DLD1 (cell line): ENCODE measurements around the gene C16orf46.

Experiments used
- in situ Hi-C: cut with HindIII; loops from 2 replicates; pipeline ENCODE4 v1.10.0; 2017; ENCODE audit warnings: low sequenced_read_pairs

C16orf46 gene

DNA sequence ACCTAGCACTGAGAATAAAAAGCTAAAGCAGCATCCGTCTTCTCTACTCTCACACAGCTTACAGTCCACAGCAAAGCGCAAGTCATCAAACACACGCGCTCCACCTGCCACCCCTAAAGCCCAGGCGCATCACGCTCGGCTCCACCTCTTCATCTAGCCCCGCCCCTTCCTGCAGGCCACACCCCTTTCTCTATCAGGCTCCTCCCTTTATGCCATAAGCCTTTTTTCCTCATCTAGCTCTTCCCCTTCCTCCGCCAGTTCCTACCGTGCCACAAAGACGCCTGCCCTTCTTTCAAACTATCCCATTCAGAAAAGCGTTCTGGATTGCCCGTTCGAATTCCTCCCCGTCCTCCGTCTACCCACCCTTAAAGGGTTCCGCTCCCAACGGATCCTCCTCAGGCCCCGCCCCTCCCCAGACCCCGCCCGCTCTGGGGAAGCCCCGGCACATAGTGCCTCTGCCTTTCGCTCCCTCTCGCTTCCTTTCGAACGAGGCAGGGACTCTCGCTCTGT, 417 bp downstream of the C16orf46 start:
- in situ Hi-C loops: no loop called here

DNA sequence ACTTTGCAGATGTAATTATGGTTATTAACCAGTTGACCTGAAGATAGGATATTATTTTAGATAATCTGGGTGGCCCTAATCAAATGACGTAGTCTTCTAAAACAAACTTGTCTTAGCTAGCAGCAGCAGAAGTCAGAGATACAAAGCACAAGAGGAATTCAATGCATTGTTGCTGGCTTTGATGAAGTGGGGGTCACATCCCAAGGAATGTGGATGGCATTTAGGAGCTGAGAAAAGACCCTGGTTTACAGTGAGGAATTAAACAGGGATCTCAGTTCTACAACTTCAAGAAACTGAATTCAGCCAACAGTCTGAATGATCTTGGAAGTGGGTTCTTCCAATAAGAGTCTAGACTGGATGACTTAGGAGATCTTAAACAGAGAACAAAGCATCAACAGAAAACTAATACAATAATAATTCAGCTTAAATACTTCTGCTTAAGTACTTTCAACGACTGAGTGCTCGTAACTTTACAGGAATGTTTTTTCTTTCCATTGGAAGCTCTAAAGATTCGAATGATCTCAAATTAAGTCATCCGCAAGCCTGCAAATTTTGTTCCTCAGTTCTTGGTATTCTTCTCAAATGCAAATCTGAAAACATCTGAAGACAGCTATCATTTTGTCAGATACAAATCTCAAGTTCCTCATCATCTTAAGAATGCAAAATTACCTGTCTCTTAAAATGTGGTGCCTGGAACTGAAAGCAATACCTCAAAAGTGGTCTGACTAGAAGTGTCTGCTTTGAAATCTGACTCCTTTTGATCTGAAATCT, 3.3 kb downstream of the C16orf46 start:
- in situ Hi-C loops: no loop called here

DNA sequence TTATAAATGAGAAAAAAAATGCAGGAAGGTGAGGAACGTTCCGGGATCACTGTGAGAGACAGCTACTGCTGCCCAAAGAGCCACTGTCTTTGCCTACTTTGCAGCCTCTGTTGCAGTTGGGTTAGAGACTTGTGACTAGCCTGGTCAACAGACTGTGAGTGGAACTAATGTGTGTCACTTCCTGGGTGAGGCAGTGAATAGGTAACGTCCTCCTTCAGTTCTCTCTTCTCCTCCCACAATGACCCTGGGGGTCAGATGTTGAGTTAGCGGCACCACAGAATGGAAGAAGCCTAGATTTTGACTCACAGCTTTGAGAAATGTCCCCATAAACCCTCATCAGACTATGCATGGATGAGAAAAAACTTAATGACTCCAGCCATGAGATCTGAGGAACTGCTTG, 5.2 kb downstream of the C16orf46 start:
- in situ Hi-C loops: no loop called here

DNA sequence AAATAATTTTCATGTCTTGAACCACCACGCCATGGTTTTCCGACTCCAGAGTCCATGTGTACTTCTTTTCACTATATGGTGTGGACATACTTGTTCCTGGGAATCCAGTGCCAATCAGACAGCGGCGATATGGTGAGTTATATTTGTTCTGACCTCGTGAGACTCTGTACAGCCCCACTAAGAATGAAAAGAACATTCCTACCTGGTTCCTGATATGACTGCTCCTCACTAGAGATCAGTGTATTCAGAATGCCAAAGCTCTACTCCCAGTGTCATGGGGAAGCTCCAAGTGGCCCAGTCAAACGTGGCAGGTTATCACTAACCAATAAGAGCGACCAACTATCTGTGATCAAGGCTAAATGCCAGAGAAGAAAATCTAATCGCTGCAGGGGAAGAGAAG, 6.1 kb downstream of the C16orf46 start:
- in situ Hi-C loops: no loop called here

DNA sequence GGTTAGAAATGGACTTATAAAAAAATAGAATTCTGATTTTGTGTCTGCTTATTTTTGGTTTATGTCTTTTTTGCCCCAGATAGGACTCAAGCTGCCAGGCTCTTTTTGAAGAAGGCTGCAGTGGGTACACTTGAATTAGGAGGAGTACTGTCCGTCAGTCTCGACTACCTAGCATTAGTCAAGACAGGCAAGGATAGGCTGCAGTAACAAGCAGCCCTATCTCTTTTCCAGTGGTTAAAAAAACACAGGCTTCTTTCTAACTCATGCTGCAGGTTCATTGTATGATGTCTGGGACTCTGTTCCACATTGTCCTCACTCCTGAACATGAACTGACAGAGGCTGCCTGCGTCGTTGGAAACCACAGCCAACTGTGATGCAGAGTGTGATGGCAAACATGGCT, 8.0 kb downstream of the C16orf46 start:
- in situ Hi-C loops: no loop called here

DNA sequence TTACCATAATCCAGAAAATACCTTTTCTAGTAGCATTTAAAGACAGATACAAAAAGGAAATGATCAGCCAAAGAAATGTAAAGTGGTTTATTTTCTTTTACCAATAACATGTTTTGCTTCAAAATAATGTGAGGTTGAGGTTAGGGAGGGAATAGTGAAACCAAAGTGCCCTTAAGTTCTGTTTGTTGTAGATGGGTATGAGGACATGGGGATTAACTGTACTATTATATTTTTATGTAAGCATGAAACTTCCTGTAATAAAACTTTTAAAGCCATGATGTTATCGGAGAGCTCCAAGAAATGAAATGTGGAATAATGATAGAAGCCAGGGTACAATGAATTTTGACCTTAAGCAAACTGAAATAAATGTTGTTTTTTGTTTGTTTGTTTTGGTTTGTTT, 9.9 kb downstream of the C16orf46 start:
- in situ Hi-C loops: no loop called here

DNA sequence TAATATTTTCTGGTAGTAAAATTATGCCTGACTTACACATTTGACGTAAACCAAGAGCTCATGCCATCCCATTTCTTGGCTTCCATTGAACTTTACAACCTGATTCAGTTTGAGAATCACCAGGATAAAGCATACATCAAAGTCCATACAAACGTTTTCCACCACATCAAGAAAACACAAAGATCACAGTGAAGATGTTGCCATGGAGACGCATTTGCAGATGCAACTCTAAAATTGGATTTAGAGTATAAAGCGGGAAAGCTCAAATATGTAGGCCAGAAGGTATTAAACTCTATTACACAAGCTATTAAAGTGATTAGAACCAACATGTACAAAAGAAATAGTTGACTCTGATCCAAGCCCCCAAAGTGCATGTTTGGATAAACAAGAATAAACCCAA, 10.4 kb downstream of the C16orf46 start:
- in situ Hi-C loops: no loop called here

DNA sequence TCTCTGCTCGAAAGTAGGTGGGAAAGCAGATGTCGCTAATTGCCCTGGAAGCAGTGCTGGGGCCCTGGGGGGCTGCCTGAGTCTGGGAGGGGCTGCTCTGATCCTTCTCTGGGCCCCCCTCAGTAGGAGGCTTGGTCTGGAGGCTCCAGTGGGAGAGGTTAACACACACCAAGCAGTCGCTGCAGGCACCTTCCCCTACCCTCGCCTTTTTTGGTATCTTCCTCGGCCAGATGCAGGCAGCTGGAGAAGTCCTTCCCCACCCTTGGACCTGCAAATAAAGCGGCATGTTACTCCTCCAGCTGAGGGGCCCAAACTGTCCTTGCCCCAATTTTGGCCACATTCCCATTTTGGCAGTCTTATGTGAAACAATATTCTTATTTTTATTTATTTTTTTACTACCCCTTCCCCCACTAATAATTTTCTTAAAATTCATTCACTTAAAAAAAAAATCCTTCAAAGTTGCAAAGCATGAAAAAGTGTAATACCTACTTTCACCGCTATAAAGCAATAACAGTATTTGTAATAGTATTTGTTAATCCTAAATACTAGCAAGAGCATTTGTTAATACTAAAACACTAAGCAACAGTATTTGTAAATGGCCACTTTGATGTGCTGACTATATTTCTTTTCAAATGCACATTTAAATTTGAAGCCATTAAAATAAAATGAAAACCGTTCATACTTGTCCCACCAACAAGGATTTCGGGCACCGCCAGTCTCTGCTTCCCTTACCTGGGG, 15.0 kb downstream of the C16orf46 start:
- in situ Hi-C loops: no loop called here

DNA sequence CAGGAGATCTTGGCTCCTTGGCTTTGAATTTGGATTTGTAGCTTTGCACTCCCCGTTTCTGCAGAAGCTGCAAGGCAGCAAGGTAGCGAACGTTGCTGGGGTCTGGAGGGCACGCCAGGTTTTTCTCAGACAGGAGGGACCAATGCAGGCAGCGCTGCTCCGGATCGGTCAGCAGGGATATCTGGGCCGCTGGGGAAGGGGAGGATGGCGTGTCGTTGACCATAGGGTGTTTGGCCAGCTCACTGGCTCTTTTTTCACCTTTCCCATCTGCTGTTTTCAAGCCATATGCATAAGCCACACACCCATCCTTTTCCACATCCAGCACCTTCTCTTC, 15.8 kb downstream of the C16orf46 start:
- in situ Hi-C loops: no loop called here

DNA sequence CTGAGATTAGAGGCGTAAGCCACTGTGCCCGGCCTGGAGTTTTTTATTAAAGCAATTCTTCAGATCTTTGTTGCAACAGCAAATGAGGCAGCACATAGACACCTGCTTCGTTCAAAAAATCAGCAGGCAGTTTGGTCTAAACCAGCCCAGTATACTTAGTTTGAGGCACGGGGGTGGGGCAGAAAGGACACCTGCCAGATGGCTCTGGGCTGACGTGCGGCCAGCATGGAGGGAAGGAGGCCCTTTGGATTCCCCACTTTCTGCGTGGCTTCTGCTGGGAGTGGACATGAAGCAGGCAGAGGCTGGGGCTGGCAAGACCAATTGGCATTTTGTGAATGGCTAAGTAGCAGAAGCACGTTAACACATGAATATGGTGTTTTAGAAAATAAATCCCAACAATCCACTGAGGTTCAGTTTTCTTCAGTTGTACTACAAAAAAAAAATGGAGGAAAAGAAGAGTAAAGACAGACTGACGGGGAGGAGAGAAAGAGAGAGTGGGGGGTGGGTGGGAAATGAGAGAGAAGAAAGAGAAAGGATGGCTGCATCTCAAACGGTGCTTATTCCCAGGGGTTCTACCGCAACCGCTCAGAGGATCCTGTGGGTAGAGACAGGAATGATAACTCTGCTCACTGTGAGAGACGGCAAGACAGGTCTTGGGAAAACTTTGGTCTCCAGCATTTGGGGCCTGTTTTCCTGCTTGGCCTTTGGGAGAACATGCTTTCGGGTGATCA, 16.3 kb downstream of the C16orf46 start:
- in situ Hi-C loops: no loop called here

DNA sequence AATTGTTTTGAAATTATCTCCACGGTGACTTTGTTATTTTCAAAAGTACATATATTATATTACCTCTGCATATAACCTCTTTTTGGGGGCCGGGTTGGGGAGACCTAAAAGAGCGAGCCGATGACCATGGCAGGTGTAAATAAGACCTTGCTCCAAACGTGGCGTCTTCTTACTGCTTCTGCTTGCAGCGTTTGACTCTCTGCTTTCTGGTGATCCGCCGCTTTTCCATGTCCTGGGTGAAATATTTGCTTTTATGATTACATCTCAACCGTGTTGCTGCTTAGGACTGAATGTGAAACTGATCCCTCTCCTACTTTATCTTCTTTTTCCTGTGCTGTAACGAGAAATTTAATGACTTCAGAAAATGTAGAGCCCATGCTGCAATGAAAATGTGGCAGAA, 23.3 kb downstream of the C16orf46 start:
- in situ Hi-C loops: no loop called here

DNA sequence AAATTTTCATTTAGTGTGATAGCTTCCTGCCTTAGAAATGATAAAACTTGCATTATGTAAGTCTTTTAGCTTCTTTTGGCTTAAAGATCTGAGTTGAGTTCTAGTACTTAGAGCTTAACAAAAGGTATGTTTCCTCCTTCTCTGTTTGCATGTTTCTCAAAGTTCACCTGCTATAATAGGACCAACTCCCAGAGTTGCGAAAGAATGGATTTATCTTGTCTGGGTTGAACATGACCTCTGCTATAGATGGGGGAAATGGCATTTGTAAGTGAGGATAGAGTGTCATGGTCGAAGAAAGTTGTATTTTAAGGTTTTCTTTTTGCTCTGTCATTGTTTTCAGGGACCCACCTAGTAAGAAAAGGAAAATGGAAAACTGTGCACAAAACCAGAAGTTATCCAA, 34.2 kb downstream of the C16orf46 start:
- in situ Hi-C loops: no loop called here

DNA sequence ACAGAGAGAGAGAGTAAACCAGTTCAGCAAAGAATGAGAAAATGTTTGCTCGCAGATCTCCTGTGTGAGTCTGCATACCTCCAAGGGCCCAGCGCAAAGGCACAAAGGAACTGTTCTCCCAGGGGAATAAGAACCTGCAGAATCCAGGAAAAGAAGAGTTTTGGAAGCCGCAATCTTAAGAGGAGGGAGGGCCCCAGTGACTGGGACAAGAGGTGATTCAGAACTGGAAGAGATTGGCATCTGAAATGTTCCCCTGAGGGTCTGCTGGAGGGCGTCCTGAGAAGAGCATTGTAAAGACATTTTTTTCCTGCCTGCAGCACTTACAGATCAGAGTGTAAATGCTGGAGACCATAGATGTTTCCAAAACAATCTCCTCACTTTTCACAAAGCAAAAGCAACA, 35.3 kb downstream of the C16orf46 start:
- in situ Hi-C loops: no loop called here

DNA sequence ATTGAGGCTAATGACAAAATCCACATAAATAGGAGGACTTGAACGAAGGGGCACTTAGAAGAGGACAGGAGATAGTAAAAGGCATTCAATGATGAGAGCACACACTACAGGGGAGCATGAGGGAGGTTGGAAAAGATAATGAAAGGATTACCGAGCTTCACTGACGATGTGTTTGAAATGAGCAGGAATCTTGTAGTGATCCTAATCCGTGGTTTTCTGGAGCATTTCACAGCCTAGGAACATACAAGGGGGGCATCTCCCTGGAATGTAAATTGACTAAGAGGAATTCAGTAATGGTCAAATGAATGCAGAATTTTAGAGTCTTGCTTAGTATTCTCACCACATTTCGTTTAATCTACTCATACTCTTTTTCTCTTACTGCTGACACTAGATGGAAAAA, 36.2 kb downstream of the C16orf46 start:
- in situ Hi-C loops: no loop called here

DNA sequence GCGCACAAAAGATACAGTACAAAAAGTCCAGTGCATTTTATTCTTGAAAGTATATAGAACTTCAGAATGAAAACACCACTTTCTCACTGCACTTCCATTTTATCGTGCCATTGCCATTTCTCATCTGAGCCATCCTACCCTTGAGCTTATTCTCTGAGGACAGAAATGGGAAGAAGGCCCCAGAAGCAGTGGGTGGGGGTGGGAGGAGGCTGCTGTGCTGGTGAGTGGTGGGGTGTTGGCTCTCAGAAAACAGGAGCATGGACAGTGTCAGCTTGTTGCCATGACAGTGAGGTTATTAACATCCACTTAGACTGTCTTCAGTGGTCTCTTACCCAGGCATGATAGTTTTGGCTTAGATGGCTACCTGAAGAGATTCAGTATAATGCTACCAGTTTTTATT, 36.9 kb downstream of the C16orf46 start:
- in situ Hi-C loops: no loop called here

DNA sequence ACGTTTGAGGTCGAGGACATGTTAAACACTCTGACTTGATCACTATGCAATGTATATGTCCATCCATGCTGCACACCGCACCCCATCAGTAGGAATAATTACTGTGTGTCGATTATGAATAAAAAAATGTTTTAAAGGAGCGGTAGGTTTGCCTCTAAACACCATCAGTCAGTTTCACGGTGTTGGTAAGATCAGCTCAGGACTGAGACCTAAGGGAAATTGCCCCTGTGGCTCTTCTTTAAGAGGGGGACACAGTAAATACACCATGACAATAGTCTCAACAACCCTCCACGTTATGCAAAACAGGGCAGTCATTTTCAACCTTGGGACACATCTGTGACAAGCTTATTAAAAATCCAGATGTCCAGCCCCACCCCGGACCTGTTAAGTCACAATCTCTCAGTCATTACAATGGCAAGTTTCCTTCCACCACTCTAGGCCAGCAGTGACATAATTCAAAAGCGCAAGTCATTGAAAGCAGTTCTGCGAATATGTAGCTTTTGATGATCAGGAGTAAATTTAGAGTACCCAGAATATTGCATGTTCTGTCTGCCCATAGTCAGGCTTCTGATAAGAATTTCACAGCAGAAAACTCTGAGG, 40.2 kb downstream of the C16orf46 start:
- in situ Hi-C loops: no loop called here

DNA sequence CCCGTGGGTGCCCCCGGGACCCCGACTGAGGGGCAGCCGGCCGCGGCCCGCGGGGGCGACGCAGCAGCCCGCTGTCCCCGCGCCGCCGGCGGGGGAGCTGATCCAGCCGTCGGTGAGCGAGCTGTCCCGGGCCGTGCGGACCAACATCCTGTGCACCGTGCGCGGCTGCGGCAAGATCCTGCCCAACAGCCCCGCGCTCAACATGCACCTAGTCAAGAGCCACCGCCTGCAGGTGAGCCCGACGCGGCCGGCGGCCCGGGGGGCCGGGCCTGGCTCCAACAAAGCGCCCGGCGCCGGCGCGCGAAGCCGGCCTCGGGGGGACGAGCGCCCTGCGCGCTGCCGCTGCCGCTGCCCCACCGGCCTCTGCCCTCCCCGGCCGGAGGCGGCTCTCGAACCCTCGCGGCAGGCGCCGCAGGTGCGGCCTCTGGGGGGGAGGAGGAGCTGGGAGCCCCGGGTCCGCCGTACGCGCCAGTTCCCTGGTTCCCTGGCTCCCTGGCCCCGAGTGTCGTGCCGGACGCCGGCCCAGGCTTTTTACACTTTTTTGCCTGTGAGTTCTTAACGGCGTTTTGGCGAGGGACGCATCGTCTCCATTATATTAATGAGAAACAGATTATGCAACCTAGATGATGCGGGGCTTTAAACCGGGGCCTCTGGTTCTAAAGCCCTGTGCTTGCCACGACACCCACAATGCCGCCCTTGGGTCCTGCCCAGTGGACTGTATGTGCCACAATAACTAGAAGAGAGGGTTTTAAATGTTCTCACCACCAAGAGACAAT, 40.9 kb downstream of the C16orf46 start:
- in situ Hi-C loops: no loop called here

DNA sequence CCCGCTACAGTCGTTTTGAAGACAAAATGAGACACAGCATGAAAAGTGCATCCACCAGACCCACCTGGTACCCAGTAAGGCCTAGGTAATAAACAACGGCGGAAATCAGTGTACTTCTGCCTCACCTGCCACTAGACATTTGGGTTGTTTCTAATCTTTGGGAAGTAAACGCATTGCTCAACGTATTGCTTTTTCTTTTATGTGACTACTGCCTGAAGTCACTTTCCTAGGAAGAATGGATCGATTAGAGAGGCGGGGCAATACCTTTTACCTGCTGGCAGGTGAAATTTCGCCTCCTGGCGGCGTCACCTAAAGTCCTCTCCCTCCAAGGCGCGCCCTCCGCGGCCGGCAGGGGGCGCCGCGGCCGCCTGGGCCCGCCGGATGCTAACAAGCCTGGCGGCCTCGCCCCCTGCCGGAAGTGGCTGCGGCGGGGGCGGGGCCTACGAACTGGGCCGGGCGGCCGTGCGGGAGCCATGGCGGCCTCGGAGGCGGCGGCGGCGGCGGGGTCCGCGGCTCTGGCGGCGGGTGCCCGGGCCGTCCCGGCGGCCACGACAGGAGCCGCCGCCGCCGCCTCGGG, 41.6 kb downstream of the C16orf46 start, which contains the start of gene ATMIN:
TSS of gene ATMIN (plus strand) at position 445 of the 577 bp plus-strand sequence. CDS start at position 474, 29 bp downstream.
- in situ Hi-C loops: no loop called here

DNA sequence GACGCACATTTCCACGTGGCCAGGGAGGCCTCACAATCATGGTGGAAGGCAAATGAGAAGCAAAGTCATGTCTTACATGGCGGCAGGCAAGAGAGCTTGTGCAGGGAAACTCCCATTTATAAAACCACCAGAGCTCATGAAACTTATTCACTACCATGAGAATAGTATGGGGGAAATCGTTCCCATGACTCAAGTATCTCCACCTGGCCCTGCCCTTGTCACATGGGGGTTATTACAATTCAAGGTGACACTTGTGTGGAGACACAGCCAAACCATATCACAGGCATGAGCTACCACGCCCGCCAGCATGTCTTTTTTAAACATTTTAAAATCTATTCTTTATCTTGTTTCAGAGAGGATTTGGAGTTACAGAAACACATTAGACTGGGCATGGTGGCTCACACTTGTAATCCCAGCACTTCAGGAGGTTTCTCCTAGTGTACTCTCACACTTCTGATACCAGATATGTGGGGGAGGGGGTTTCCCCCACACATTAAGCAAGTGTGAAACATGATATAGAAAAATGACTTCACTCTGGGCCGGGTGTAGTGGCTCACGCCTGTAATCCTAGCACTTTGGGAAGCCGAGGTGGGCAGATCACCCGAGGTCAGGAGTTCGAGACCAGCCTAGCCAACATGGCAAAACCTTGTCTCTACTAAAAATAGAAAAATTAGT, 47.0 kb downstream of the C16orf46 start:
- in situ Hi-C loops: no loop called here

DNA sequence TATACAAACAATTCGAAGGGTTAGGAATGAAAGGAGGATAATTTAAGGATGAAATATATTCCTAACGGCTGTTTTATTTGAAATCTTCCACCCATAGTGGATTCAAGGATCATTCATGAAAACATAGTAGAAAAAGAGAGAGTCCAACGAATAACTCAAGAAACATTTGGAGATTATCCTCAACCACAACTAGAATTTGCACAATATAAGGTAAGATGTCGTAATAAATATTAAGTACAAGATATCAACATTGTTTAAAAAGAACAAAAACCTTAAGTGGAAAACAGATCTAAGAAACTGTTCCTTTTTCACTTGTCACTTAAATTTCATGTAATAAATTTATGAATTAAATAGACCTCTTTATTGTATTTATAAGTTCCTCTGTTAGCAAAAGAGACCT, 50.6 kb downstream of the C16orf46 start:
- in situ Hi-C loops: no loop called here
